ENCODE measurements around the gene CCDC74A.
"Not testable (repeated sequence)": the region's sequence is repeated elsewhere in the genome, so short reads cannot be mapped to it uniquely, and the experiment has no call there.

DNA sequence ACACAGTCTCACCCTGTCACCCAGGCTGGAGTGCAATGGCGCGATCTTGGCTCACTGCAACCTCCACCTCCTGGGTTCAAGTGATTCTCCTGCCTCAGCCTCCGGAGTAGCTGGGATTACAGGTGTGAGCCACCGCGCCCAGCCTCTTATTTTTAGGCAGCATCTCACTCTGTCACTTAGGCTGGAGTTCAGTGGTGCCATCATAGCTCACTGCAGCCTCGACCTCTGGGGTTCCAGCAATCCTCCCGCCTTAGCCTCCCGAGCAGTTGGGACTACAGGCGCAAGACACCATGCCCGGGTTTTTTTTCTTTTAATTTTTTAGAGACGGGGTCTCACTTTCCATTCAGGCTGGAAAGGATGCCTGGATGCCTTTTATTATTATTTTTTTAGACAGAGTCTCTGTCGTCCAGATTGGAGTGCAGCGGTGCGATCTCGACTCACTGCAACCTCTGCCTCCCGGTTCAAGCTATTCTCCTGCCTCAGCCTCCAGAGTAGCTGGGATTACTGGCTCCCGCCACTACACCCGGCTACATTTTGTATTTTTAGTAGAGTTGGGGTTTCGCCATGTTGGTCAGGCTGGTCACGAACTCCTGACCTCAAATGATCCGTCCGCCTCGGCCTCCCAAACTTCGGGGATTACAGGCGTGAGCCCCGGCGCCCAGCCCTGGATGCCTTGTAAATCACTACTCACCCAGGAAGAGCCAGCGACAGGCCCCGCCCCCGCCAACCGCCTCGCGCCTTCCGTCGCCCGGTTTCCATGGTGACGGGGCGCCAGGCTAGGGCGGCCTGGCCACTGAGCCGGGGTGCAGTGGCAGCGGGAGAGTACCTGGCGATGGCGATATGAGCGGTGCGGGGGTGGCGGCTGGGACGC lies at the start of gene CCDC74A:
- TF ChIP-seq, protein P1, sequence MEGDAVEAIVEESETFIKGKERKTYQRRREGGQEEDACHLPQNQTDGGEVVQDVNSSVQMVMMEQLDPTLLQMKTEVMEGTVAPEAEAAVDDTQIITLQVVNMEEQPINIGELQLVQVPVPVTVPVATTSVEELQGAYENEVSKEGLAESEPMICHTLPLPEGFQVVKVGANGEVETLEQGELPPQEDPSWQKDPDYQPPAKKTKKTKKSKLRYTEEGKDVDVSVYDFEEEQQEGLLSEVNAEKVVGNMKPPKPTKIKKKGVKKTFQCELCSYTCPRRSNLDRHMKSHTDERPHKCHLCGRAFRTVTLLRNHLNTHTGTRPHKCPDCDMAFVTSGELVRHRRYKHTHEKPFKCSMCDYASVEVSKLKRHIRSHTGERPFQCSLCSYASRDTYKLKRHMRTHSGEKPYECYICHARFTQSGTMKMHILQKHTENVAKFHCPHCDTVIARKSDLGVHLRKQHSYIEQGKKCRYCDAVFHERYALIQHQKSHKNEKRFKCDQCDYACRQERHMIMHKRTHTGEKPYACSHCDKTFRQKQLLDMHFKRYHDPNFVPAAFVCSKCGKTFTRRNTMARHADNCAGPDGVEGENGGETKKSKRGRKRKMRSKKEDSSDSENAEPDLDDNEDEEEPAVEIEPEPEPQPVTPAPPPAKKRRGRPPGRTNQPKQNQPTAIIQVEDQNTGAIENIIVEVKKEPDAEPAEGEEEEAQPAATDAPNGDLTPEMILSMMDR (conservative IDR thresholded peaks at IDR 0.05), result not testable (repeated sequence)
- not testable (repeated sequence) for TF ChIP-seq ZFX (IDR thresholded peaks at IDR 0.05)
